Left ventricle myocardium inferior (tissue), 1 donor: ENCODE results near the gene AMY1A. TPM values are rescaled to one million over a fixed set of nuclear protein-coding genes. Genes with fewer than 3 reads are reported as not detected.
"Not testable (repeated sequence)": the region's sequence is repeated elsewhere in the genome, so short reads cannot be mapped to it uniquely, and the experiment has no call there.

Experiments used
- DNase-seq: peaks from one replicate; pipeline ENCODE4 v3.0.0-alpha.2; 2020
- H3K27ac ChIP-seq: fragments of 200-600 bp; replicated peaks from 2 replicates; pipeline ENCODE4 v1.8.0; 2021
- H3K27me3 ChIP-seq: fragments of 200-600 bp; 2 replicates; pipeline ENCODE4 v1.8.0; 2021; ENCODE audit warnings: low read depth
- H3K36me3 ChIP-seq: fragments of 200-600 bp; 2 replicates; pipeline ENCODE4 v1.8.0; 2021
- H3K4me1 ChIP-seq: fragments of 200-600 bp; 2 replicates; pipeline ENCODE4 v1.8.0; 2021
- H3K4me3 ChIP-seq: fragments of 200-600 bp; 2 replicates; pipeline ENCODE4 v1.8.0; 2021; ENCODE audit warnings: mild to moderate bottlenecking, moderate library complexity
- H3K9me3 ChIP-seq: fragments of 200-600 bp; replicated peaks from 2 replicates; pipeline ENCODE4 v1.8.0; 2021
- intact Hi-C: fragments of 100-400 bp; cut with micrococcal nuclease; formaldehyde crosslinking; loops from one replicate; pipeline ENCODE4 v1.11.0; 2022
- total RNA-seq: library from RNA; stranded (reverse); fragmentation: NEBNext Ultra II Directional; extraction: Animal tissue kit (Norgen Biotek cat#: 25700); gene quantifications from one replicate; pipeline ENCODE4 v1.2.1, GENCODE V29; 2021
- donor health status: DM: no; HTN: yes; CAD: no; lungs with severe emphysema.

The AMY1A gene
- total RNA-seq, 1 donor from 2014 or later, result not detected

DNA sequence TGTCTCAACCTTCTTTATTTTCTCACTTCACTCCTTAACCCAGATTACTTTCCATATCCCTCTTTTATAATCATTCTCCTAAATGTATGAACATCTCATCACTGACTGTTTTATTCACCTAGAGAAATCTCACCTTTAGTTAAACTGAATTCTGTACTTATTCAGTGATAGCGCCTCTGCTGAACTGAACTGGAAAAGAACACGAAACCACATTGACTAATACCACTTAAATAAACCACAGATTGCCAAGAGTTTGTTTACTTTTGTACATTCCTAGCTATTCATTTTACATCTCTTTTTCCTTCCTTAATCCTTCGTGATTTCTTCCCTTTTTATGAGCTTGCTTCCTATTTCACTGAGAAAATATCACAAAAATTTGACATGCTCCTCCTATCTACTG, 52.1 kb downstream of the AMY1A start:
- intact Hi-C loops, H3K4me3 ChIP-seq, H3K27ac ChIP-seq, H3K27me3 ChIP-seq, H3K4me1 ChIP-seq, H3K9me3 ChIP-seq, H3K36me3 ChIP-seq, DNase-seq: not testable (repeated sequence)

DNA sequence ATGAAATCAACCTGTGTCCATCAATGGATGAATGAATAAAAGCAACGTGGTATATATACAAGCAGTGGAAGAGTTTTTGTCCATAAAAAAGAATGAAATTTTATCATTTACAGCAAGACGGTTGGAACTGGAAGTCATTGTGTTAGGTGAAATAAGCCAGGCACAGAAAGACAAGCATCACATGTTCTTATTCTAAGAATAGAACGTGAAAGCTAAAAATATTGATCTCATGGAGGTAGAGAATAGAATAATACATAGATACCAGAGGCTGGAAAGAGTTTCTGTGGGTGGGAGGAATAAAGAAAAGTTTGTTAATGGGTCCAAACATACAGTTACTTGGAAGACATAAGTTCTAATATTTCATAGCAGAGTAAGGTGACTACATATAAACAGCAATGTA, 54.8 kb downstream of the AMY1A start:
- H3K27ac ChIP-seq, H3K27me3 ChIP-seq, DNase-seq, H3K4me1 ChIP-seq, intact Hi-C loops, H3K36me3 ChIP-seq, H3K4me3 ChIP-seq, H3K9me3 ChIP-seq: not testable (repeated sequence)

Other genes starting within 250 kb of the AMY1A start
- 21.3 TPM for gene RNPC3, start 130.1 kb upstream of the AMY1A start, total RNA-seq
- gene AMY2B, start 84.2 kb upstream of the AMY1A start, total RNA-seq, result 23.9 TPM
- not detected for gene AMY2A, start 38.3 kb upstream of the AMY1A start, total RNA-seq
- not detected for gene AMY1B, start 40.5 kb downstream of the AMY1A start, total RNA-seq
- not detected for gene AMY1C, start 94.1 kb downstream of the AMY1A start, total RNA-seq